ENCODE measurements around the gene RNF20.

RNF20 gene

GRCh38 chr9:101533334-101534204 lies at the start of gene RNF20:
TSS of gene RNF20 (plus strand) at chr9:101533853. CDS start at chr9:101535424, 1,571 bp downstream.
- TF ChIP-seq EZH2 (IDR thresholded peaks at IDR 0.05; ENCODE audit: borderline replicate concordance, low read depth, low read length, severe bottlenecking): no peak
- TF ChIP-seq, protein P1, sequence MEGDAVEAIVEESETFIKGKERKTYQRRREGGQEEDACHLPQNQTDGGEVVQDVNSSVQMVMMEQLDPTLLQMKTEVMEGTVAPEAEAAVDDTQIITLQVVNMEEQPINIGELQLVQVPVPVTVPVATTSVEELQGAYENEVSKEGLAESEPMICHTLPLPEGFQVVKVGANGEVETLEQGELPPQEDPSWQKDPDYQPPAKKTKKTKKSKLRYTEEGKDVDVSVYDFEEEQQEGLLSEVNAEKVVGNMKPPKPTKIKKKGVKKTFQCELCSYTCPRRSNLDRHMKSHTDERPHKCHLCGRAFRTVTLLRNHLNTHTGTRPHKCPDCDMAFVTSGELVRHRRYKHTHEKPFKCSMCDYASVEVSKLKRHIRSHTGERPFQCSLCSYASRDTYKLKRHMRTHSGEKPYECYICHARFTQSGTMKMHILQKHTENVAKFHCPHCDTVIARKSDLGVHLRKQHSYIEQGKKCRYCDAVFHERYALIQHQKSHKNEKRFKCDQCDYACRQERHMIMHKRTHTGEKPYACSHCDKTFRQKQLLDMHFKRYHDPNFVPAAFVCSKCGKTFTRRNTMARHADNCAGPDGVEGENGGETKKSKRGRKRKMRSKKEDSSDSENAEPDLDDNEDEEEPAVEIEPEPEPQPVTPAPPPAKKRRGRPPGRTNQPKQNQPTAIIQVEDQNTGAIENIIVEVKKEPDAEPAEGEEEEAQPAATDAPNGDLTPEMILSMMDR (IDR thresholded peaks at IDR 0.05; ENCODE audit: borderline replicate concordance, extremely low read depth, low read length, poor library complexity, severe bottlenecking): no peak
- peaks cover 20% of the 10 kb centered on the region for H4K20me1 ChIP-seq (ENCODE audit: insufficient read depth, low read length)
- H3K9me3 ChIP-seq (ENCODE audit: insufficient read depth, low read length, severe bottlenecking): no peaks in the 10 kb centered on the region
- peak within 1 kb of the TSS; percentile 76 for H3K4me2 ChIP-seq (ENCODE audit: insufficient read depth, low read length)
- DNase-seq (peak; percentile 97), ATAC-seq (ENCODE audit: insufficient read depth, low read depth) (peak; percentile 93)
- H3K79me2 ChIP-seq (ENCODE audit: insufficient read depth, low read length): peaks cover 42% of the 10 kb centered on the region
- peaks cover 23% of the 10 kb centered on the region for H3K4me1 ChIP-seq (ENCODE audit: insufficient read depth, low read length)
- no peaks in the 10 kb centered on the region for H3K27me3 ChIP-seq (ENCODE audit: insufficient read depth, low read length, poor library complexity)
- peak within 1 kb of the TSS; percentile 90 to 91; a peak in 3 of 4 replicates for H3K4me3 ChIP-seq (ENCODE audit: low read depth in 1 of 2, low read length in 2 of 2)
- peak within 1 kb of the TSS; percentile 96 for H2AFZ ChIP-seq (ENCODE audit: low read depth, low read length)
- H3K27ac ChIP-seq (ENCODE audit: low read length): peak within 1 kb of the TSS; percentile 95
- H3K9ac ChIP-seq (ENCODE audit: low read depth, low read length): peak within 1 kb of the TSS; percentile 71
- H3K36me3 ChIP-seq (ENCODE audit: insufficient read depth, low read length): peaks cover 33% of the 10 kb centered on the region; the same call in 1 of the 2 replicates

GRCh38 chr9:101484046-101484445 lies 49.6 kb upstream of the RNF20 start:
- no peak overlapping the region for H3K4me3 ChIP-seq (ENCODE audit: low read depth in 1 of 2, low read length in 2 of 2)

GRCh38 chr9:101485924-101486692 lies 47.5 kb upstream of the RNF20 start:
- no peak for ATAC-seq (ENCODE audit: insufficient read depth, low read depth)
- no peak overlapping the region for H3K9ac ChIP-seq (ENCODE audit: low read depth, low read length)
- no peak overlapping the region for H3K4me2 ChIP-seq (ENCODE audit: insufficient read depth, low read length)
- H3K36me3 ChIP-seq (ENCODE audit: insufficient read depth, low read length): no peaks in the 10 kb centered on the region
- TF ChIP-seq, protein P1 (IDR thresholded peaks at IDR 0.05; ENCODE audit: borderline replicate concordance, extremely low read depth, low read length, poor library complexity, severe bottlenecking): no peak
- no peak for TF ChIP-seq EZH2 (IDR thresholded peaks at IDR 0.05; ENCODE audit: borderline replicate concordance, low read depth, low read length, severe bottlenecking)
- H2AFZ ChIP-seq (ENCODE audit: low read depth, low read length): no peak overlapping the region
- no peak for DNase-seq
- H3K9me3 ChIP-seq (ENCODE audit: insufficient read depth, low read length, severe bottlenecking): no peaks in the 10 kb centered on the region
- no peaks in the 10 kb centered on the region for H3K27me3 ChIP-seq (ENCODE audit: insufficient read depth, low read length, poor library complexity)
- no peaks in the 10 kb centered on the region for H3K79me2 ChIP-seq (ENCODE audit: insufficient read depth, low read length)
- H3K4me1 ChIP-seq (ENCODE audit: insufficient read depth, low read length): no peaks in the 10 kb centered on the region
- no peak overlapping the region for H3K4me3 ChIP-seq (ENCODE audit: low read depth in 1 of 2, low read length in 2 of 2)
- no peak overlapping the region for H3K27ac ChIP-seq (ENCODE audit: low read length)
- no peaks in the 10 kb centered on the region for H4K20me1 ChIP-seq (ENCODE audit: insufficient read depth, low read length)

More at GRCh38 chr9:101484046-101484445, 49.6 kb upstream of the RNF20 start:
- Histone ChIP-seq H3K9ac (ENCODE audit: low read depth, low read length) (no peak overlapping the region), H3K36me3 (ENCODE audit: insufficient read depth, low read length) (no peaks in the 10 kb centered on the region), H3K27ac (ENCODE audit: low read length) (no peak overlapping the region), H4K20me1 (ENCODE audit: insufficient read depth, low read length) (no peaks in the 10 kb centered on the region), H3K4me1 (ENCODE audit: insufficient read depth, low read length) (no peaks in the 10 kb centered on the region), H3K4me2 (ENCODE audit: insufficient read depth, low read length) (no peak overlapping the region), H3K9me3 (ENCODE audit: insufficient read depth, low read length, severe bottlenecking) (no peaks in the 10 kb centered on the region), H2AFZ (ENCODE audit: low read depth, low read length) (no peak overlapping the region), H3K79me2 (ENCODE audit: insufficient read depth, low read length) (no peaks in the 10 kb centered on the region), H3K27me3 (ENCODE audit: insufficient read depth, low read length, poor library complexity) (no peaks in the 10 kb centered on the region)
- no peak for DNase-seq
- no peak for TF ChIP-seq EZH2 (IDR thresholded peaks at IDR 0.05; ENCODE audit: borderline replicate concordance, low read depth, low read length, severe bottlenecking)
- TF ChIP-seq, protein P1 (IDR thresholded peaks at IDR 0.05; ENCODE audit: borderline replicate concordance, extremely low read depth, low read length, poor library complexity, severe bottlenecking): no peak
- ATAC-seq (ENCODE audit: insufficient read depth, low read depth): no peak

Measured in DND-41 (cell line).